Measurements from ENCODE around the gene MOB3A.

The MOB3A gene

GRCh38 chr19:2080336-2080988, 15.7 kb downstream of the MOB3A start:
- no peak overlapping the region for H3K4me2 ChIP-seq (ENCODE audit: low read length)

GRCh38 chr19:2079865-2080301, 16.2 kb downstream of the MOB3A start:
- Histone ChIP-seq H3K4me1 (ENCODE audit: low read length) (peaks cover 38% of the 10 kb centered on the region), H3K79me2 (ENCODE audit: low read length) (peaks cover 84% of the 10 kb centered on the region), H3K4me3 (ENCODE audit: low read length) (no peak overlapping the region), H2AFZ (ENCODE audit: low read depth, low read length) (no peak overlapping the region), H3K9me3 (ENCODE audit: insufficient read depth, low read length) (no peaks in the 10 kb centered on the region), H4K20me1 (ENCODE audit: insufficient read depth, low read length) (peaks cover 55% of the 10 kb centered on the region), H3K27ac (ENCODE audit: low read length) (no peak overlapping the region), H3K4me2 (ENCODE audit: low read length) (no peak overlapping the region), H3K9ac (ENCODE audit: low read length) (no peak overlapping the region), H3K36me3 (replicated peaks; ENCODE audit: low read depth, low read length) (peaks cover 76% of the 10 kb centered on the region), H3K27me3 (ENCODE audit: low read depth, low read length) (no peaks in the 10 kb centered on the region)
- TF ChIP-seq CTCF (IDR thresholded peaks at IDR 0.05; ENCODE audit: low read depth, low read length), result no peak
- no peak for TF ChIP-seq EZH2phosphoT487 (IDR thresholded peaks at IDR 0.05; ENCODE audit: low read depth)

More at GRCh38 chr19:2080336-2080988, 15.7 kb downstream of the MOB3A start:
- no peak overlapping the region for H3K9ac ChIP-seq (ENCODE audit: low read length)
- no peak overlapping the region for H3K4me3 ChIP-seq (ENCODE audit: low read length)
- peaks cover 53% of the 10 kb centered on the region for H4K20me1 ChIP-seq (ENCODE audit: insufficient read depth, low read length)
- H3K9me3 ChIP-seq (ENCODE audit: insufficient read depth, low read length), result no peaks in the 10 kb centered on the region
- H3K36me3 ChIP-seq (replicated peaks; ENCODE audit: low read depth, low read length), result peaks cover 70% of the 10 kb centered on the region
- no peak for TF ChIP-seq EZH2phosphoT487 (IDR thresholded peaks at IDR 0.05; ENCODE audit: low read depth)
- TF ChIP-seq CTCF (IDR thresholded peaks at IDR 0.05; ENCODE audit: low read depth, low read length), result no peak
- H3K27ac ChIP-seq (ENCODE audit: low read length), result no peak overlapping the region
- H3K4me1 ChIP-seq (ENCODE audit: low read length), result peaks cover 36% of the 10 kb centered on the region
- no peak overlapping the region for H2AFZ ChIP-seq (ENCODE audit: low read depth, low read length)
- H3K27me3 ChIP-seq (ENCODE audit: low read depth, low read length), result no peaks in the 10 kb centered on the region
- H3K79me2 ChIP-seq (ENCODE audit: low read length), result peaks cover 82% of the 10 kb centered on the region

- Histone ChIP-seq H3K4me1 (ENCODE audit: low read length) (peaks cover 40% of the 10 kb centered on the region), H2AFZ (ENCODE audit: low read depth, low read length) (no peak overlapping the region), H3K27me3 (ENCODE audit: low read depth, low read length) (no peaks in the 10 kb centered on the region), H3K9ac (ENCODE audit: low read length) (no peak overlapping the region), H3K4me3 (ENCODE audit: low read length) (no peak overlapping the region), H3K36me3 (replicated peaks; ENCODE audit: low read depth, low read length) (peaks cover 78% of the 10 kb centered on the region), H3K4me2 (ENCODE audit: low read length) (no peak overlapping the region), H3K27ac (ENCODE audit: low read length) (no peak overlapping the region), H3K9me3 (ENCODE audit: insufficient read depth, low read length) (no peaks in the 10 kb centered on the region), H4K20me1 (ENCODE audit: insufficient read depth, low read length) (peaks cover 55% of the 10 kb centered on the region), H3K79me2 (ENCODE audit: low read length) (peaks cover 78% of the 10 kb centered on the region)
- TF ChIP-seq CTCF (IDR thresholded peaks at IDR 0.05; ENCODE audit: low read depth, low read length), result no peak
- no peak for TF ChIP-seq EZH2phosphoT487 (IDR thresholded peaks at IDR 0.05; ENCODE audit: low read depth)
Measured at GRCh38 chr19:2079076-2079864, 16.9 kb downstream of the MOB3A start.

GRCh38 chr19:2077833-2078619, 18.1 kb downstream of the MOB3A start:
- peaks cover 70% of the 10 kb centered on the region for H3K79me2 ChIP-seq (ENCODE audit: low read length)
- peaks cover 55% of the 10 kb centered on the region for H4K20me1 ChIP-seq (ENCODE audit: insufficient read depth, low read length)

More at GRCh38 chr19:2077833-2078619, 18.1 kb downstream of the MOB3A start:
- Histone ChIP-seq H3K27ac (ENCODE audit: low read length) (no peak overlapping the region), H3K9ac (ENCODE audit: low read length) (no peak overlapping the region), H3K36me3 (replicated peaks; ENCODE audit: low read depth, low read length) (peaks cover 78% of the 10 kb centered on the region), H3K9me3 (ENCODE audit: insufficient read depth, low read length) (no peaks in the 10 kb centered on the region), H3K4me3 (ENCODE audit: low read length) (no peak overlapping the region), H3K4me2 (ENCODE audit: low read length) (no peak overlapping the region), H2AFZ (ENCODE audit: low read depth, low read length) (no peak overlapping the region), H3K4me1 (ENCODE audit: low read length) (peaks cover 31% of the 10 kb centered on the region), H3K27me3 (ENCODE audit: low read depth, low read length) (no peaks in the 10 kb centered on the region)
- TF ChIP-seq CTCF (IDR thresholded peaks at IDR 0.05; ENCODE audit: low read depth, low read length) (no peak), EZH2phosphoT487 (IDR thresholded peaks at IDR 0.05; ENCODE audit: low read depth) (no peak)

All from OCI-LY3 (cell line).